ENCODE data around the gene CCNA1.

DNA sequence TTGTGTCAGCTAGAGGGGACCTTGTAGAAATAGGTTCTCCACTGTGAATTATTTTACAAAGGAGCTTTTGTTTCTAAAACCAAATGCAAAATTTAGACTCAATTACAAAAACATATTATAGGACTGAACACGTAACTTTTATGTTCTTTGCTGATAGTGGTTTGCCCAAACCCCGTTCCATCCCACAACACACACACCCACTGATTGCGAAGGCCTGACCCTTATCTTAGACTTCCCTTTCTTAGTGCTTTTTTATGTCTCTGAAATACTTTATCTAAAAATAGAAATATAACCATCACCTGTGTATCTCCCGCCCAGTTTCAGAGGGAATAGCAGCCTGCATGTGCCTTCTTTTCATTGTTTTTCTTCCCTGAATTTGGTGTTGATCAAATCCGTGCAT lies 13.0 kb downstream of the CCNA1 start:
- TF ChIP-seq KLF8 (tag by site-specific recombination; IDR thresholded peaks at IDR 0.05) (no peak), ZNF521 (tag by site-specific recombination; IDR thresholded peaks at IDR 0.05) (no peak), ZNF302 (tag by site-specific recombination; IDR thresholded peaks at IDR 0.05; ENCODE audit: low read depth) (no peak), ZNF10 (tag by site-specific recombination; IDR thresholded peaks at IDR 0.05) (no peak), ZNF600 (tag by site-specific recombination; IDR thresholded peaks at IDR 0.05) (no peak), ZNF623 (tag by site-specific recombination; IDR thresholded peaks at IDR 0.05) (no peak), ZNF274 (IDR thresholded peaks at IDR 0.05; ENCODE audit: low read length) (no peak), ZNF274 (tag by site-specific recombination; IDR thresholded peaks at IDR 0.05; ENCODE audit: borderline replicate concordance) (no peak), ZNF341 (tag by site-specific recombination; IDR thresholded peaks at IDR 0.05; ENCODE audit: low read depth) (no peak)
- TF ChIP-seq, protein P1, sequence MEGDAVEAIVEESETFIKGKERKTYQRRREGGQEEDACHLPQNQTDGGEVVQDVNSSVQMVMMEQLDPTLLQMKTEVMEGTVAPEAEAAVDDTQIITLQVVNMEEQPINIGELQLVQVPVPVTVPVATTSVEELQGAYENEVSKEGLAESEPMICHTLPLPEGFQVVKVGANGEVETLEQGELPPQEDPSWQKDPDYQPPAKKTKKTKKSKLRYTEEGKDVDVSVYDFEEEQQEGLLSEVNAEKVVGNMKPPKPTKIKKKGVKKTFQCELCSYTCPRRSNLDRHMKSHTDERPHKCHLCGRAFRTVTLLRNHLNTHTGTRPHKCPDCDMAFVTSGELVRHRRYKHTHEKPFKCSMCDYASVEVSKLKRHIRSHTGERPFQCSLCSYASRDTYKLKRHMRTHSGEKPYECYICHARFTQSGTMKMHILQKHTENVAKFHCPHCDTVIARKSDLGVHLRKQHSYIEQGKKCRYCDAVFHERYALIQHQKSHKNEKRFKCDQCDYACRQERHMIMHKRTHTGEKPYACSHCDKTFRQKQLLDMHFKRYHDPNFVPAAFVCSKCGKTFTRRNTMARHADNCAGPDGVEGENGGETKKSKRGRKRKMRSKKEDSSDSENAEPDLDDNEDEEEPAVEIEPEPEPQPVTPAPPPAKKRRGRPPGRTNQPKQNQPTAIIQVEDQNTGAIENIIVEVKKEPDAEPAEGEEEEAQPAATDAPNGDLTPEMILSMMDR (tag by site-specific recombination; IDR thresholded peaks at IDR 0.05), result no peak
